GM19452 (cell line): ENCODE measurements around the gene UBE3D.
"Not testable (repeated sequence)": the region's sequence is repeated elsewhere in the genome, so short reads cannot be mapped to it uniquely, and the experiment has no call there.

Experiments
- ATAC-seq: cut with Tn5 transposase; IDR thresholded peaks from one replicate; pipeline ENCODE4 v1.9.1; 2021; ENCODE audit not compliant: unreplicated experiment

Gene UBE3D

DNA sequence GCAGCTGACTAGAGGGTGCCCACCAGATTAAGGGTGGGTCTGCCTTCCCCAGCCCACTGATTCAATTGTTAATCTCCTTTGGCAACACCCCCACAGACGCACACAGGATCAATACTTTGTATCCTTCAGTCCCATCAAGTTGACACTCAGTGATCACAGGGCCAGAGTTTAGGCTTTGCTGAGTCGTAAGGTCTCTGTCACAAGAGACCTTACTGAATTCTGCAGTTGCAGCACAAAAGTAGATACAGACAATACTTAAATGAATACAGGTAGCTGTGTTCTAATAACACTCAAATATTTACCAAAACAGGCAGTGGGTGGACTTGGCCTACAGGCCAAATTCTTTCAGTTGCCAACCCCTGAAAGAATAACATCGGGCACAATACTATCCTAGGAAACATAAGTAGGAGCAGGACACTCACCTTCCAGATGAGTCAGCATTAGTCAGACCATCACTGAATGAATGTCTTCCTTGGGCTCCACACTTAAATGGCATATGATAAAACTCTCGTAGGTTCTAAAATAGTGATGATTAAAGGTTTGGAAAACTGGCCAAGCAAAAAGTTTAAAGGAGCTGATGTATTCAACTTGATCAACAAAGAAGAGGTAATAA lies 190.0 kb downstream of the UBE3D start:
- ATAC-seq, result no peak

DNA sequence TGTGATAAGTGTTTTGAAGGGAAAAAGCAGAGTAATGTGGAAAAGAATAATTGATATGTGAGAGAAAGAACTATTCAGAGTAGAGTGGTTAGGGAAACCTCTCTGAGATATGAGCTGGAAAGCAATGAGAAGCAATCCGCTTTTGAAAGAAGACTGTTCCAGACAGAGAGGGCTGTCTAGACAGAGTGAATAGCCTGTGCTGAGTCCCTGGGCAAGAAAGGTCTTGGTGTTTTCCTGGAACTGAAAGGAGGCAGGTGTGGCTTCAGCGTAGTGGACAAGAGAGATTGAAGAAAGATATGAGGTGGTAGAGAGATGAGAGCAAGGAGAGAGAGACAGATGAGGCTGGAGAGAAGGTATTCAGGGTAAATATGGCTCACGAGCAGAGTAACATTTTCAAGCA lies 190.8 kb downstream of the UBE3D start:
- no peak for ATAC-seq

DNA sequence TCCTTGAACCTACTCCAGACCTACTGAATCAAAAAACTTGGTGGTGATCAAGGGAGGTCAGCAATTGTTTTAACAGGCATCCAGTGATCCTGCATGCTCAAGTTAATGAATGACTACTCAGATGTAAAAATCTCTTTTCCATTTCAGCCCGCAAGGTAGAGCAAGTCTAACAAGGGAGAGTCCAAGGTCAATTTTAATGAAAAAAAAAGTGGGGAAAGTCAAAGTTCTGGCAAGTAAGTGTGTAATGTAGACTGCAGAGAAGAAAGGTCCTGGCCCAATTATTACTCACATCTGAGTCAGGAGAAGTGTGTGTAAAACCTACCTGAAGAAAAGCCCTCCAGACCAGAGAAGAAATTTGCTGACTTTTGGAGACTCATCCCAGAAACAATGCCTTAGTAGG lies 193.5 kb downstream of the UBE3D start:
- no peak for ATAC-seq

DNA sequence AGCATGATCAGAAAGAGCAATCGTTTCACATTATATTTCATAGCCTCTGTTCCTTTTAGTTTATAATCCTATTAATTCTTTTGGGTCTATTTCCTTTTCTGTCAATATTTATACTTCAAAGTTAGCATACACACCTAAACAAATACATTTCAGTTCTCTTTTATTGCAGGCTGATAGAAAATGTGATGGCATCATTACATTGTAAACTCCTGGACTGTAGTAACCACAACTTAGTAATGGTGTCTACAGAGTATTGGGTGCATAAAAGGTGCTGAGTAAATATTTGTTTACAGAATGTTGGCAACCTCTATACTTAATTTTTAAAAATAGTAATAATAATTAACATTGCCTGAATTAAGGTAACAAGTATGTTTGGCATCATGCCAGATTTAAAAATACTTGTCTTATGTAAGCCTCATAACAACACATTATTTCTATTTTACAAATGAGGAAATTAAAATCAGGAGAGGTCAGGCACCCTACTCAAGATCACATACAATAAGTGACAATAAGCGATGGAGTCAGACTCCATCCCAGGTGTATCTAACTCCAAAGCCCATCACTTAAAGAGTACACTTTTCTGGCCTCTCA lies 195.0 kb downstream of the UBE3D start:
- no peak for ATAC-seq

DNA sequence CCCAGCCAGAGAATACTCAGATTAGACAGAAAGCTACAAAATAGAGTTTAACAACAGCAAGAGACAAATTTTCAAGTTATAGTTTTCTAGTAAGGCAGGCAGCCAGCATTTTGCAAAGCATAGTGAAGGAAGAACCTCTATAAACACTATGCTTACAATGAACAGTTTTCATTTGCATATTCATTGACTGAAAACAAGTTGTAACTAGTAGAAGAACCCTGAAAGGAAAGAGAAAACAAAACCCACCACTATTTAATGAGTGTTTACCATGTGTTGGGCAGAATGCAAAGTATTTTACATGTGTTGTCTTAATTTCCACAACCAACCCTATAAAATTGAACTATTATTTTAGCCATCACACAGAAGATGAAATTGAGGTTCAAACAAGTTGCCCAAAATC lies 196.1 kb downstream of the UBE3D start:
- ATAC-seq, result no peak

DNA sequence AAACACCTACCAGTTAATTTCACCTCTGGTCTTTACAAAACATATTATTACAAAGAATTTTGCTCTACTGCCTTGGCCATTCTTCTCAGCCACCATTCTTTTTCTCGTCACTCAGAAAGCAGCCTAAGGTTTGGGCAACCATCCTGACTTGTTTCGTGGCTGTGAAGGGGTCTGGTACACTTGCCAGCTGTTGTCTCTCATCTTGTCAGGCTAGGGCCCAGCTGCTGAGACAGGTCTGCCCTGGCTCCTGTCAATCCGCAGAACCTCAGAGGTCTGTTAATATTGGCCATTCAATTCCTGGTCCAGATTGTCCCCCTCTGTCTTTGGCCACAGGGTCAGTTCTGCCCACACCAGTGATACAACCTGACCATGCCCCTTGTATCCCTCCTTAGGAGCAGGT lies 197.7 kb downstream of the UBE3D start:
- ATAC-seq, result no peak

DNA sequence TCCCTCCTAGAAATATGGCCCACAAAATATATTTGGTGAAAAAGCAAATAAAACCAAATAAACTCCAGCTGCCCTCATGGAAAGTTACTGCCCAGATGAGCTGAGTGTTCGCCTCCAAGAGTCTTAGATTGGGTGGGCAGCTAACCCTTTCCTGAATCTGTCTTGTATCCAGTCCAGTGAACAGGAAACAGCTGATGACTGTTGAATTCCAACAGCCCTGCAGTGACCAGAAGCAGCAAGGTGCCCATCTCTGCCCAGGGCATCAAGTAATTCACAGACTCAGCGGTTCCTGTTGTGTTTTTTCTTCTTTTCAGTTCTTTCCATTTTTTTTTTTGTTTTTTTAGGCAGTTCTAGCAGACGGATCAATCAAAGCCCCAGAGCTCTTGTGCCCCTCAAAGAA lies 199.2 kb downstream of the UBE3D start:
- no peak for ATAC-seq

DNA sequence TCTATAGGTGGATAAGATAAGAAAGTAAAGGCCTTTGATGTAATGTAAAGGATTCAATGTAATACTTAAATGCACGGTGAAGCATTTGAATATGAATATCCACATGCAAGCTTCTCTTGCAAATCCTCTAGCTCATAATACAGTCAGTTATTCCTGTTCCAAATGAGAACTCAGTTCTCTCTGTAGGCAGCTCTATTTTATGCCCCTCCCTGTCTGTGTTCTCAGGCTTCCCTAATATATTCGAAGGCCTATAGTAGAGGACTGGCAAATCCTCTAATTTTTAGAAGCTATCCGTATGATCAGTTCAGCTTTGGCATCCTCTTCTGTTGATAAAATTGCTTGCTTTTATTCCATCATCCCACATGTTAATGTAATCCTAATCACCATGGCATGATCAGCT lies 200.2 kb downstream of the UBE3D start:
- no peak for ATAC-seq

DNA sequence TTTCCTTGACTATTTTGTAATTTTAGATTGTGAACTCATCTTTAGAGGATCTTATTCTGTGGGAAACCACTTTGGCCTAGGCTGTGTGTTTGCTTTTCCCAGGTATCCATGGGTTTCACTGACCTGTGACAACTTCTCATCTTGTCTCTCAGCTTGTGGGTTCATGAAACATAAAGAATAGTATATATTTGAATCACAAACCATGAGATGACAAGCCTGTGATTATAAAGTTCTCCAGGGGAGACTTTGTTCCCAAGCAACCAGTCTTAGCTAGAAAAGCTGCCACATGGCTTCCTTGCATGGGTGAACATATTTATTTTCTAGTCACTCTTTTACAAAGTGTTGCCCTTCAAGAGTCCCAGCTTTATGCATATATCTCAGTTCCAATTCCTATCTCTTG lies 201.9 kb downstream of the UBE3D start:
- no peak for ATAC-seq

DNA sequence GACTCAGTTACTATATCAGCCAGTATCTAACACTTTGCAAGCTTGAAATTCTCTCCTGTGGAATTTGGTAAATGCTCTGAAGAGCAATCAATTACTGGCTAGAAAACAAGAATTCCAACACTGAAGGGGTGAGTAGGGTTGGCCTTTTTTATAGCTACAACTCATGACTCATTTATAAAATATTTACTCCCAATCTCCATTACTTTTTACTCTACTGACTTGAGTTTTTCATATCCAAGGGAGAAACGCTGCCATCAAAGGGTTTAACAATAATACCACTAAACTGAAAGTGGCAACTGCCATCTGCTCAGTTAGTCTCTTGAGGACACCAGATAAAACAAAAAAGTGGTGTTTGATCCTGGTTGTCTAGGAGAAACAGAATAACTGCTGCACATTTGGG lies 203.1 kb downstream of the UBE3D start:
- ATAC-seq, result no peak

DNA sequence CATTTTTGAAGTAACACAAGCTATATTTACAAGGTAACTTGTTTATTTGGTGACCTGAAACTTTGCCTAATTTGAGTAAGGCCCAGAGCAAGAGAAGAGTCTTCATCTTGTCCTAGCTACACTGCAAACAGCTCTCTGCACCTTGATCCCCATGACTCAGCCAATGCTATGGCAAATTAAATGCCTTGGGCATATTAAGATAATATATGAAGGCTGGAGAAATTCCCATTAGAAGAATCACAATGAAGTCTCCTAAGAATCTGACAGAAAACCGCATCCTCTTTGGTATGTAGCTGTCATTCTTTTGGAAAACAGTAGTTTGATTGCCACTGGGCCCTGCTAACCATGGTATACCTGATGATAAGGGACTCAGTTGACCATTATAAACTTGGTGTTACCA lies 204.5 kb downstream of the UBE3D start:
- ATAC-seq, result no peak

DNA sequence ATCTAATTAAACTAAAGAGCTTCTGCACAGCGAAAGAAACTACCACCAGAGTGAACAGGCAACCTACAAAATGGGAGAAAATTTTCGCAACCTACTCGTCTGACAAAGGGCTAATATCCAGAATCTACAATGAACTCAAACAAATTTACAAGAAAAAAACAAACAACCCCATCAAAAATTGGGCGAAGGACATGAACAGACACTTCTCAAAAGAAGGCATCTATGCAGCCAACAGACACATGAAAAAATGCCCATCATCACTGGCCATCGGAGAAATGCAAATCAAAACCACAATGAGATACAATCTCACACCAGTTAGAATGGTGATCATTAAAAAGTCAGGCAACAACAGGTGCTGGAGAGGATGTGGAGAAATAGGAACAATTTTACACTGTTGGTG lies 209.6 kb downstream of the UBE3D start:
- not testable (repeated sequence) for ATAC-seq

DNA sequence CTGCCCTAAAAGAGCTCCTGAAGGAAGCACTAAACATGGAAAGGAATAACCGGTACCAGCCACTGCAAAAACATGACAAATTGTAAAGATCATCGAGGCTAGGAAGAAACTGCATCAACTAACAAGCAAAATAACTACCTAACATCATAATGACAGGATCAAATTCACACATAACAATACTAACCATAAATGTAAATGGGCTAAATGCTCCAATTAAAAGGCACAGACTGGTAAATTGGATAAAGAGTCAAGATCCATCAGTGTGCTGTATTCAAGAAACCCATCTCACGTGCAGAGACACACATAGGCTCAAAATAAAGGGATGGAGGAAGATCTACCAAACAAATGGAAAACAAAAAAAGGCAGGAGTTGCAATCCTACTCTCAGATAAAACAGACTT lies 212.7 kb downstream of the UBE3D start:
- ATAC-seq, result not testable (repeated sequence)

DNA sequence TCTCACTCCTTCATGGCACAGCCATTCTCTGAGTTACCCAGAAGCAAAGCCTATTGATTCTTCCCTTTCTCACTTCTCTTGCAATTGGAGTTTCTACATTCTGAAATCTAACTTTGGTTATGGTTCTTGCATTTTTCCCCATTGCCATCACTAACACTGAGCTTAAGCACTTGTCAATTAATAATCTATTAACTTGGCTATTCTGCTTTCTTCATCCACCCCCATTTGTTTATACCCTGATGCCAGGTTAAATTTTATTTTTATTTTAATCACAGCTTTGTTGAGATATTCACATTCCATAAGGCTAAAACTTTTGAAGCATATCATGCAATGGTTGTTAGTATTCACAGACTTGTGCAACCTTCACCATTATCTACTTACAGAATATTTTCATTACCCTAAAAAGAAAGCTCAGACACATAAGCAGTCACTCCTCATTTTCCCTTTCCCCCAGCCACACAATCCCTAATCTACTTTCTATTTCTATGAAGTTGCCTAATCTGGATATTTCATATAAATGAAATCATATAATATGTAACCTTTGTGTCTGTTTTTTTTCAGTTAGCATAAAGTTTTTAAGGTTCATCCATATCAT lies 222.3 kb downstream of the UBE3D start:
- ATAC-seq, result no peak

DNA sequence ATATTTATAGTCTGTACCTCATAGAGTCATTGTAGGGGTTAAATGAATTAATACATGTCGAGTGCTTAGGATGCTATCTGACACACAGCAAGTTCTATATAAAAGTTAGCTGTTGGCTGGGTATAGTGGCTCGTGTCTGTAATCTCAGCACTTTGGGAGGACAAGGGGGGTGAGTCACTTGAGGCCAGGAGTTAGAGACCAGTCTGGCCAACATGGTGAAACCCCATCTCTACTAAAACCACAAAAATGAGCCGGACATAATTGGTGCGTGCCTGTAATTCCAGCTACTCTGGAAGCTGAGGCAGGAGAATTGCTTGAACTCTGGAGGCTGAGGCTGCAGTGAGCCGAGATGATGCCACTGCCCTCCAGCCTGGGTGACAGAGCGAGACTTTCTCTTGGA lies 222.9 kb downstream of the UBE3D start:
- no peak for ATAC-seq
